Activated CD8-positive, alpha-beta memory T cell treated with anti-CD3 and anti-CD28 coated beads, Interleukin-2, amount 50 U/mL, for 24 hours (primary cell): ENCODE results near the gene CRLF1.
"Not testable (repeated sequence)": the region's sequence is repeated elsewhere in the genome, so short reads cannot be mapped to it uniquely, and the experiment has no call there.

Source experiments
- DNase-seq: peaks from one replicate; pipeline ENCODE4 v3.0.0-alpha.2; 2020; ENCODE audit errors: extremely low read depth

Gene CRLF1

GRCh38 chr19:18609717-18610051 lies 3.1 kb upstream of the CRLF1 start:
- no peak for DNase-seq

DNA sequence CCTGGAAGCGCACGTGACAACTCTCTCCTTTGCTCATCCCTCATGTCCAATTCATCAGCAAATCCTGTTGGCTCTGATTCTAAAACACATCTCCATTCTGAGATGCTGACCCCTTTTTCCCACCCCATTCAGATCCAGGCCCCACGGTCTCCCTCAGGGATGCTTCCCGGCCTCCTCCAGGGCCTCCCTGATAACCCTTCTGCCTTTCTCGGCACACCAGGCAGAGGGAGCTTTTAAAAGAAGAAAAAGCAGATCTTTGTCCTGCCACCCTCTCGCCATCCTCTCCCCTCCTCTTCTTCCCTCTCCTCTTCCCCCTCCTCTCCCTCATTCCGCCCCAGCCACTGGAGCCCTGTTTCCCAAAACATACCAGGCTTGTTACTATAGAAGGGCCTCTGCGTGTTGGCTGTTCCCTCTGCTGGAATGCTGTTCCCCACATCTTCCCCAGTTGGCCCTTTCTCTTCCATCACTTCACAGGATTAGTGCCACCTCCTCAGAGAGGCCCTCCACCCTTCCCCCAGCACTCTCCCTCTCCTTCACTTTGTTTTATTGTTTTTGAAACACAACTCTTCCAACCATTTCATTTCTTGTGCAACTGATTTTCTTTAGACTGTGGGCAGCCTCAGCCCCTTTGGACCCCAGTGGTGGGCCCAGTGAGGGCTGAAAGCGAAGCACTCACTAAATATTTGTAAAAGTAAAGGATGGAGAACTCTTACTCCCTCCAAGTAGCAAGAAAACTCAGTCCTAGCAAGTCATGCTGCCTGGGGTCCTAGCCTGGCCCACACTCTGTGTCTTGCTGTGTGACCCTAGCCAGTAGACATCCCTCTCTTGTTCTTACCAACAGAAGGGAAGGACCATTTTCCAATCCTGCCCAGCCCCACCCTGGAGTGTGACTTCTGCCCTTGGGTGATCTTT lies 2.5 kb upstream of the CRLF1 start:
- DNase-seq = no peak

DNA sequence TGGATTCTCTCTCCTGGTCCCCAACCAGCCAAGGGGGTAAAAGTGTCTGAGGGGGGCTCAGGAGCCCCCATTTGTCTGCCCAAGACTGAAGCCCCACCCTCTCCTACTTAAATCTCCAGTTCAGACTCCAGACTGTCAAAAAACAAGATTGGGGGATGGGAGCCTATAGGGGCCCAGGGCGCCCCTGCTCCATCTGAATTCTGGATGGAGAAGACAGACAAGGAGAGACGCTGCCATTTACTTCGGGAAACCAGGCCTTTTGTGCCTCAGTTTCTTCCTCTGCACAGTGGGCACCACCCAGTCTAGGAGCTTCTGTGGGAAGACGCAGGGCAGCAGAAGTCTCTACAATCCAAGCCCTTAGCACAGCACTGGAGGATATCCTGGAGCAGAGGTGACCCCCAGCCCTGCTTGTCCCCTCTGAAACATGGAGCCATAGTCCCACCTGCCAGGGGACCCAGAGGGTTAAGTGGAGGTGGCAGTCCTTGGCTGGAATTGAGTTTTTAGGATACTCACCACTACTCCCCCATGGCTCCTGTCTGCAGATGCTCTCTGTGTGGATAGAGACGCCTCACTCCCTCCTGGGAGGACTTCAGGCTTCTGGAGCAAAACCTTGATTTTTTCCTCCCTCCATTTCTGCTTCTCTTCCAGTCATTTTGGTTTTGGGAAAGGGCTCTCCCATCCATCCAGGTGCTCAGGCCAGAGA lies 1.7 kb upstream of the CRLF1 start:
- no peak for DNase-seq

GRCh38 chr19:18607226-18608101 lies 865 bp upstream of the CRLF1 start:
- no peak for DNase-seq

GRCh38 chr19:18605546-18606280 lies 886 bp downstream of the CRLF1 start:
- DNase-seq = no peak

- DNase-seq = no peak
These were observed 1.4 kb downstream of the CRLF1 start for GRCh38 chr19:18605196-18605545.

DNA sequence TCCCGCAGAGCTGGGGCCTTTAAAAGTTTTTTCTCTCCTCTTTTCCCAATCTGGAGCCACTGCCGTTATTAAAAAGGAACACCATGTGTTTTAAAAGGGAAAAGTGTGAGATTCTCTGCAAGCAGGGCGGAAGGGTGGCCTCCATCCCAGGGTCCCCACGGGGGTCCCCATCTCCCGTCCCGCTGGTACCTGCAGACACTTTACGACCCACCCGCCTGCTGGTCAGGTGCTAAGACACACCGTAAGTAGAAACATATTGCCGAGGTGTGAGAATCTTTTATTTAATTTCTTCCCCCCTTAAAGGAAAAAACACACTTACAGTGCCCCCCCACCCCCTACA lies 1.8 kb downstream of the CRLF1 start:
- no peak for DNase-seq

DNA sequence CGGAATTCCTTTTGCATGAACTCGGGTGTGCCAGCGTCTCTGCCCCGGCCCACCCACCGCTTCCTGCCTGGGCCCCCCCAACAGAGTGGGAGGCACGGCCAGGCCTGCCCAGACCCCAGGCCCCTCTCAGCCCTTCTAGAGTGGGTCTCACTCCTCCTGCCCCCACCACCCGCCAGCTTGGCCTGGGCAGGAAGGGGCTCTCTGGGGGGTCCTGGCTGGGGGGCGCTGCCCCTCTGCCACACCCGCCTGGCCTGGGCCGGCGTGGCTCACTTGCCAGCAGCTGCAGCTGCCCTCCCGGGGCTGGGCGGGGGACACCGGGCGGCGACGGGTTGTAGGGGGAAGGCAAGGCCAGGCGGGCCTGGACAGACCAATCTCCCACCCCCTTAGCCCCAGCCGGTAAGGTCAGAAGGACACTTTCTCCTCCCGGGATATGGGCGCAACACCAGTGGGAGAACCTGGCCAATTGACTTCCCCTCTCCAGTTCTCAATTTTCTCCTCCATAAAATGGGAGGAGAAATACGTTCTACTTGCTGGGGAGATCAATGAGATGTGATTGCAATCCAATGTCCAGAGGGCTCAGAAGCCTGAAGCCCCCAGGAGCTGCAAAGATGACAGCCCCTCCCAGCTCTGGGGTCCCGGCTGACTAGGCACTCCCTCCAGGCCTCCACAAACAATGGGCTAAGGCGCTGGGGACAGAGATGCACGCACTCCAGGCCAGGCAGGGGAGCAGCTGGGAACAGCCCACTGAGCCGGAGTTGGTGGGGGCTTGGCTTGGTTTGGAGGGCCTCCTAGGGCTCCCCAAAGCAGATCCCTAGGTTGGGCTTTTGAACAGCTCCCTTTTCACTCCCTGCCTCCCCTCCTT lies 2.4 kb downstream of the CRLF1 start:
- no peak for DNase-seq

DNA sequence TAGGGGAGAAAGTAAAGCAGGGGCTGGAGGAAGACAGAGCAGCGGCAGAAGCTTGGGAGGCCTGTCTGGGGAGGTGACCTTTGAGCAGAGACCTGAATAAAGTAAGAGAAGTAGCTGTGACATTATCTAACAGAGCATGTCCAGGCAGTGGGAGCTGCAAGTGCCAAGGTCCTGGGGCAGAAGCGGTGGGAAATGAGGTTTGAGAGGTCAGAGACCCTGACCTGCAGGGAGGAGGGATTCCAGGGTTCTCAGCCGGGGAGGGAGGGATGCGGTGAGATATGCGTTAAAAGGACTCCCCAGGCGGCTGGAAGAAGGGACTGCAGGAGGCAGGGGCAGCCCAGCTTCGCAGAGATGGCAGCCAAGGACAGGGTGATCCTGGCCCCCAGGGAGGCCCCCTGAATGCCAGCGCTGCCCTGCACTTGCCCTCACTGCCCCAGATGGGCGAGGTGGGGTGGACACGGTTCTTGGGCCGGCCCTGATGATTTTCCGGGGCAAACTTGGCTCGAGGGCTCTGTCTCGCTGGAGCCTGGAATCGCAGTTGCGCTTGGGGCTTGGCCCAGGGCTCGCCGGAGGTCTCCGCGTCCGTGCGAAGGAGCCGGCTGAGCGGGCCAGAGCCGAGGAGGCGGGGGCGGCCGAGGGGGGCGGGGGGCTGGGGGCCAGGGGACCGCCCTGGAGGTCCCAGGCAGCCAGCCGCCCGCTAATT lies 3.2 kb downstream of the CRLF1 start:
- DNase-seq = no peak

GRCh38 chr19:18601875-18602274 lies 4.7 kb downstream of the CRLF1 start:
- DNase-seq = no peak

- DNase-seq = not testable (repeated sequence)
These were observed 5.8 kb downstream of the CRLF1 start for GRCh38 chr19:18600692-18601397.

DNA sequence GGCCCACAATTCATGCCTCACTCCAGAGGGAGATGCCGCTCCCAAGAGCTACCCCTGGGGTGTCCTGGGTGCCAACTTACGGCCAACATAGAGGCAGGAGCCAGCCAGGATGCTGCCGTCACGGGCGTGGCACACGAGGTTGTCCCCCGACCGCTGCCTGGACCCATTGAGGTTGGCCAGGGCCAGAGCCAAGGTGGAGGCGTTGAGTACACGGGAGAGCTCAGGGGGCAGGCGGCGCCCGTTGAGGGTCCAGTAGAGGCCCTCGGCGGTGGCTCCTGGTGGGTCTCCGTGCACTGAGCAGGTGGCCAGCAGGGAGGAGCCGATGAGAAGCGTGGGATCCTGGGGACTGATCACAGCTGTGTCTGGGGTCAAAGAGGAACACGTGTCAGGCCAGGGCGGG lies 7.1 kb downstream of the CRLF1 start:
- DNase-seq = no peak

DNA sequence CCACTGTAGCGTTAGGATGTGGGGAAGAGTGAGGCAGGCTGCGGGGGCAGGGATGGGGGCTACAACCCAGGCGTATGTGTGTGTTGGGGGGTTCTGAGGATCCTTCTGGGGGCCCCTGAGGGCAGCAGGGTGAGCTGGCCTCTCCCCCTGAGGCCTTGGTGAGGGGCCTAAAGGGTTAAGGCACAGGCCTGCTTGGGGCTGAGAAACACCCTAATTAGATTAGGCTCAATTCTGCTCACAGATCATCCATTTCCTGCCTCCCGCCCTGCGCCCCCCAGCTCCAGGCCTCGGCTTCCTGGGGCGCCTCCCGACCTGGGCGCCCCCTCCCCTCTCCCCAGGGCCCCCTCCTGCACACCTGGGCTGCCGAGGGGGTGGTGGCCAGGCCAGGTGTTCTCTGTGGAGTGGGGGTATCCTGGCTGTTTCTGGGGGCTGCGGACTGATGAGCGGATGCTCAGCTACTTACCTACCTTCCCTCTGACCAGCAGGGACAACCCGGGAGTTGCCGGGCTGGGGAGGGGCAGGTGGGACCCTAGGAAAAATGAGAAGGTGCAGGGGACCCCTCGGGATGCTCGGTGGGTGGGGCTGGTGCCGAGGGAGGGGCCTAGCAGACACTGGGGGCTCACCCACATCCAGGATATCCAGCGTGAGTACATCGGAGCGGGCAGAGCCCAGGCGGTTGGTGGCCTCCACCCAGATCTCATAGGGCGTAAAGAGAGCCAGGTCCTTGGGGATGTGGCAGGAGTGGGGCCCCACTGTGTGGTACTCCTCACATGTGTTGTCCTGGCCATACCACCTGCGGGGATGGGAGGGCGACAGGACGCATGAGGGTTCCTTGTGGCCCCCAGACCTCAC lies 8.6 kb downstream of the CRLF1 start:
- no peak for DNase-seq

- no peak for DNase-seq
These were observed 9.8 kb downstream of the CRLF1 start for GRCh38 chr19:18596752-18597157.

DNA sequence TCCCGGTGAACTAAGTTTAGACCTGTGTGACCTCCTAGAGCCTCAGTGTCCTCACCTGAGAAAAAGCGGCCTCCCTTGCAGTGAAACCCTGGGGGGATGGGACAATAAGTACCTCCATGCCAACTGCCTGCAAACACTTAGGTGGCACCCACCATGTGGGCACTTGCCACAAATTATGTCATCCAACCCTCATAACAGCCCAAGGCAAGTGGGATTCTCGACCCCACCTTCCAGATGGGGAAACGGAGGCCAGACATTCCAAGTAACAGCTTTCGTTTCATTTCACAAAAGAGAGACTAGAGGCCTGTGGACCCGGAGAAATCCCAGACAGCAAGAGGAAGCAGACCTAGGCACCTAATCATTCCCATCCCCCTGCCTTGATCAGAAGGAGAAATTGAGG lies 11.1 kb downstream of the CRLF1 start:
- no peak for DNase-seq

GRCh38 chr19:18594824-18595373 lies 11.7 kb downstream of the CRLF1 start:
- DNase-seq = no peak

GRCh38 chr19:18594096-18594823 lies 12.3 kb downstream of the CRLF1 start:
- DNase-seq = peak; percentile 29
